ENCODE data around the gene CERKL.
"Not testable (repeated sequence)": the region's sequence is repeated elsewhere in the genome, so short reads cannot be mapped to it uniquely, and the experiment has no call there.

CERKL gene

GRCh38 chr2:181656450-181657291 lies at the start of gene CERKL:
TSS of gene CERKL (minus strand) at chr2:181657105. CDS start at chr2:181657006, 99 bp downstream.
- no peak for DNase-seq

GRCh38 chr2:181702519-181702918 lies 45.6 kb upstream of the CERKL start:
- DNase-seq, result not testable (repeated sequence)

- DNase-seq, result no peak
Observed at GRCh38 chr2:181698223-181698622, 41.3 kb upstream of the CERKL start.

GRCh38 chr2:181697571-181697970 lies 40.7 kb upstream of the CERKL start:
- DNase-seq, result no peak

GRCh38 chr2:181697126-181697525 lies 40.2 kb upstream of the CERKL start:
- DNase-seq, result no peak

- no peak for DNase-seq
Observed at GRCh38 chr2:181694271-181694670, 37.4 kb upstream of the CERKL start.

- no peak for DNase-seq
Observed at GRCh38 chr2:181690860-181691259, 34.0 kb upstream of the CERKL start.

GRCh38 chr2:181686576-181687185 lies 29.8 kb upstream of the CERKL start:
- DNase-seq, result no peak

GRCh38 chr2:181685150-181685688 lies 28.3 kb upstream of the CERKL start:
- DNase-seq, result no peak

- no peak for DNase-seq
Observed at GRCh38 chr2:181684454-181685149, 27.7 kb upstream of the CERKL start.

GRCh38 chr2:181683518-181684453 lies 26.9 kb upstream of the CERKL start:
- no peak for DNase-seq

GRCh38 chr2:181682795-181683517 lies 26.1 kb upstream of the CERKL start:
- DNase-seq, result no peak

- no peak for DNase-seq
Observed at GRCh38 chr2:181682026-181682789, 25.3 kb upstream of the CERKL start.

GRCh38 chr2:181680937-181681811 lies 24.3 kb upstream of the CERKL start:
- DNase-seq, result no peak

GRCh38 chr2:181680055-181680936 lies 23.4 kb upstream of the CERKL start, which contains the start of gene NEUROD1:
TSS of gene NEUROD1 (minus strand) at chr2:181680517. CDS start at chr2:181678860, 1,657 bp downstream.
- no peak for DNase-seq

GRCh38 chr2:181679544-181679979 lies 22.7 kb upstream of the CERKL start:
- DNase-seq, result no peak

- no peak for DNase-seq
Observed at GRCh38 chr2:181678861-181679543, 22.1 kb upstream of the CERKL start.
